Raji (cell line): ENCODE data around the gene MAGEB3.

Experiments
- POLR2A ChIP-seq: IDR thresholded peaks from 2 replicates; pipeline ENCODE4 v1.6.1; 2011; ENCODE audit warnings: low read depth, low read length, control low read depth; ENCODE audit not compliant: insufficient read depth

The MAGEB3 gene

DNA sequence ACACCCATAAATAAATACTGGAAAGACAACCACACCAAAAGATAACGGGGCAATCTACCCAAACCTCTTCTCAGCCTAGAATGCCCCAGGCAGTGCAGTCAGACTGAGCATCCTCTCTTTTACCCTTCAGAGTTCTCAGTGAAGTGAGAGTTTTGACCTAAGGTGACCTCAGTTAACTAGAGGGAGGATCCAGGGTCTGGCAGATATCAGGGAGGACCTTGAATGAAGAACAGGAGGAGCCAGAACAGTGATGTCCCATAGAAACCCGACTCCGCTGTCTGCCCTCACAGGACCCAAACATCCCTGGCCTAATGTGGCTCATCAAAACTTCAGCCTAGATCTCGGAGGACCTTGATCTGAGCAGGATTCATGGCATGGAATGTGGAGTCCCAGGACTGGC is at the start of gene MAGEB3:
MAGEB3 (plus strand) TSS at position 263 of the 400 bp plus-strand sequence. CDS start 5,268 bp downstream, outside the sequence.
- TF ChIP-seq POLR2A, result no peak

GRCh38 chrX:30181353-30181752 is 49.1 kb upstream of the MAGEB3 start:
- TF ChIP-seq POLR2A, result no peak

- TF ChIP-seq POLR2A, result no peak
Observed at GRCh38 chrX:30183554-30183953, 46.9 kb upstream of the MAGEB3 start.

DNA sequence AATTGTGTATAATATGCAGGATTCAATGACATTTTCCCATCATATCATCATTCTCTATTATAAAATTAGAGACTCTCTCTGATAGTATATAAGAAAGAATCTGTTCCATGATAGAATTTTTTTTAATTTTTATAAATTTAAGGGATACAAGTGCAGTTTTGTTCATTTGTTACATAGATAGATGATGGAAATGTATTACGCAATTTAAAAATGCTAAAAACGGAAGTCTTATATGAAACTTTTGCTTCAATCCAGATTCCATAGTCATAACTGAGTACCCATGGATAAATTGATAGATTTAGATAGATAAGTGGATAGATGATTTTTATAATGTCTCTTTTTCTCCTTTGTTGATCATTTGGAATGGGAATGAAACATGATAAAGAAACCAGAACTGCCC is 40.0 kb upstream of the MAGEB3 start:
- no peak for TF ChIP-seq POLR2A

- no peak for TF ChIP-seq POLR2A
Observed at GRCh38 chrX:30196322-30196721, 34.1 kb upstream of the MAGEB3 start.

DNA sequence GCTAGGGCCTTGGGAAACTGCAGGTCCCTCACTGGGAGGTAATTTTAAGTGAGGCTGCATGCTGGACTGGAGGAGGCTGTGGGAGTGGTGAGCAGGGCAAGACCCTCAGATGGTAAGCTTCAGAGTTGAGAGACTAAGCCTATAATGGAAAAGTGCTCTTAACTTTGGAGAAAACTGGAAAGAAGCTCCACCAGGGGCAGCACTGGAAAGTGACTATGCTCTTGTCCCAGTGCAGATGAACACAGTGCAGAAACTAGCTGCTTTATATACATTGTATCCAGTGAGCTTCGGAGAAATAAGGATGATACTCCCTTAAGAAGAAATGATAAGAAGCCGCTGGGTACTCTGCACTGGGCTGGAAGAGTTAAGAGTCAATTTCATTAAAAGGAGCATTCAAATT is 18.3 kb upstream of the MAGEB3 start:
- TF ChIP-seq POLR2A, result no peak

DNA sequence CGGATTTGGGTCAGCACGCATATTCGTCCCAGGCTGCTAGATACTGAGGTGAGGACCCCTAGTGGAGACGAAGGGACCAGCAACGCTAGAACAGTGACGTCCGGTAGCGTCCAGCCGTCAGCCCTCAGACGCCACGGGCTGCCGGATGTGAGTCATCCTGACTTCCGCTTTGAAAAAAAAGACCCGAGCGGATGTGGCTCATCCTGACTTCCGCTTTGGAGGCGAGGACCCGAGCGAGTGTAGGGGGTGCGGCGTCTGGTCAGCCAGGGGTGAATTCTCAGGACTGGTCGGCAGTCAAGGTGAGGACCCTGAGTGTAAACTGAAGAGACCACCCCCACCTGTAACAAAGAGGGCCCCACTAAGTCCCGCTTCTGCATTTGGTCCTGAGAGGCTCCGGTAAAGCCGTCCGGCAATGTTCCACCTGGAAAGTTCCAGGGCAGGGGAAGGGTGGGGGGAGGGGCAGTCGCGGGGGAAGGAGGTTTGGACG is 15.1 kb upstream of the MAGEB3 start, which contains the start of gene MAGEB2:
MAGEB2 (plus strand) TSS at position 207 of the 487 bp plus-strand sequence. CDS start 3,018 bp downstream, outside the sequence.
- TF ChIP-seq POLR2A, result no peak

- TF ChIP-seq POLR2A, result no peak
Observed at GRCh38 chrX:30217465-30217864, 13.0 kb upstream of the MAGEB3 start.

GRCh38 chrX:30219372-30219771 is 11.1 kb upstream of the MAGEB3 start:
- TF ChIP-seq POLR2A, result no peak

DNA sequence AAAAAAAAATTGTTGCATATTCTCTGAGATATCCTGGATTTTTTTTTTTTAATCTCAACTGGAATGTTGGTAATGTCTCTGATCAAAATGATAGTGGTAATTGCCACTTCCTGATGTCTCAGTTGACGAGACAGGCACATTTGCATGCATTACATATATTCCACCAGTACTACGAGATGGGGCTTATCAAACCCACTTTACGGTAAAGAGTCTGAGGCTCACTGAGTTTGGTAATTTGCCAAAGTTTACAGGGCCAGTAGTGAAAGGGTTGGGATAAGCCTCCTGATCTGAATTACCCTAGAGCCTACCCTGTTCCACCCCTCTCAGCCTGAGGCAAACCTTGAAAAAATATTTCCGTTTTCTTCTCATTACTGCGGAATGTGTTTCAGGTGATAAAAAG is 9.8 kb upstream of the MAGEB3 start:
- TF ChIP-seq POLR2A, result no peak

DNA sequence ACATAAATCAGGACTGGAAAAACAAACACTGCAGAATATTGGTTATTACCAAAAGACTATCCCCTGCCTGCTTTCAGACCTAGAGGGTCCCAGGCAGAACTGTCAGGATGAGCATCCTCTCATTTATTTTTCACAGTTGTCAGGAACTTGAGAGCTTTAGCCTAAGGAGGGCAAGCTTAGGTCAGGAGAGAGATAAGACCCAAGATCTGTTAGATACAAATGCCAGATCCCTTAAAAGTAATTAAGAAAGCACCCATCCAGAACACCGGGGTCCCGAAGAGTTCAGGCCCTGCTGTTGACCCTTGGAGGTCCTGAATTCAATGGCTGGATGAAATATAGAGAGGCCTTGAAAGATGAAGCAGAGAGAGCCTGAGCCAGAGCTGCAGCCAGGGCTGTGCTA is 5.9 kb upstream of the MAGEB3 start:
- no peak for TF ChIP-seq POLR2A

DNA sequence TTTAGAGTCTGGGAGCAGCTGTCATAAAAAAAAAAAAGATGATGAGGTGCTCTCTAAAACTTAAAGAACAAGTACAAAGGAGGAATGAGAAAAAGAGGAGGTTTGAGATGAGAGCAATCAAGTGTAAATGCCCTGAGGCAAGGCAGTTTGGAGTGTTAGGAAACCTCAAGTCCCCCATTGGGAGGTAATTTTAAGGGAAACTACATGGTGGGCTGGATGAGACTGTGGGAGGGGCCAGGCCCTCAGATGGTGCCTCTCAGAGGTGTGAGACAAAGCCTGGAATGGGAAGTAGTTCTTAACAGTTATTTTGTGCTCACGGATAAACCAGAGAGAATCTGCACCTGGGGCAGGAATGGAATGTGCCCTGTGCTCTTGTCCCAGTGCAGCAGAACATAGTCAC is 1.9 kb upstream of the MAGEB3 start:
- no peak for TF ChIP-seq POLR2A

GRCh38 chrX:30241724-30242415 is 11.4 kb downstream of the MAGEB3 start, which contains the start of gene MAGEB4:
Gene MAGEB4 (plus strand): TSS chrX:30242000. CDS start chrX:30242136, 136 bp downstream.
- TF ChIP-seq POLR2A, result no peak

- no peak for TF ChIP-seq POLR2A
Observed at GRCh38 chrX:30246769-30247489, 16.5 kb downstream of the MAGEB3 start, which contains the start of gene MAGEB1. Gene MAGEB1 (plus strand): TSS chrX:30247146. CDS start chrX:30250494, 3,348 bp downstream.

- no peak for TF ChIP-seq POLR2A
Observed at GRCh38 chrX:30248854-30249253, 18.4 kb downstream of the MAGEB3 start.

- TF ChIP-seq POLR2A, result no peak
Observed at GRCh38 chrX:30253257-30253656, 22.8 kb downstream of the MAGEB3 start.
